Fibroblast of upper back skin (primary cell): ENCODE results near the gene TIAM2.

ENCODE experiments used
- DNase-seq: peaks from one replicate; pipeline ENCODE4 v3.0.0-alpha.2; 2013

Gene TIAM2

GRCh38 chr6:155141002-155141401 is 145.9 kb downstream of the TIAM2 start:
- no peak for DNase-seq

- no peak for DNase-seq
These were observed 146.4 kb downstream of the TIAM2 start for GRCh38 chr6:155141512-155141911.

DNA sequence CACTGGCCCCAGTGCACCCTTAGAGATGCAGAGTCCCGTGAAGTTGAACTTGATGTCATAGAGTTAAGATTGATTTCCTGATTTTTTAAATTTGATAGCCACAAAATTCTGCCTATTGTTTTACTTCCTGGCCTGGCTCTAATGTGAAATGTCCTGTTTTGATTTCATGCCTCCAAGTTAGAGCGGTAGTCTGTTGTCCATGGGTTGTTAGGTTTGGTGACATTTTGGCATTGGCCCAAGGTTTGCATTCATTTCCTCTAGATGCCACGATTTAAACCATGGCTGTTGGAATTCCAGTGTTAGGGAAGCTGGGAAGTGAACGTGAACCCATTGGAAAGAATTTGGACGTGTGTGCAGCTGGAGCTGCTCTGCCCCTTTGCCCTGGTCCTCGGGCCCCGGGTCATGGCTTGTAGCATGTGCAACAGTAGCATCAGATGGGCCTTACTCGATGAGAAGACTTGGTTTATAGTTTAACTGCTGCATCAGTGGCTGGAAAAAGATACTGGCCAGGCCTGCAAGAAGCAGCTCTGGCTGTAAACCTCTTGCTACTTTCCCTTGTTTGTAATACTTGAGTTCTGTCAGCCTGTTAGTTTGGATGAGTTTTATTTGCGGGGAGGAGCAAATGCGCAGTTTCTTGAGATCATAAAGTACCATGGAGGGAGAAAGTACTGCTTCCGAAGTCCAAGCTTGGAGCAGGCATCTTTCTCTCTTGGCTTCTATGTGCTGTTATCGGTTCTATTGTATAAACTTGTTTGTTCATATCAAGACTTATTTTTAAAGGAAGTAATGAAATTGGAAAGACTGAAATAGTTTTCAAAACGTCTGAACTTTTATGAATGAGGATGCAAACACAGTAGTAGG is 147.3 kb downstream of the TIAM2 start:
- no peak for DNase-seq

DNA sequence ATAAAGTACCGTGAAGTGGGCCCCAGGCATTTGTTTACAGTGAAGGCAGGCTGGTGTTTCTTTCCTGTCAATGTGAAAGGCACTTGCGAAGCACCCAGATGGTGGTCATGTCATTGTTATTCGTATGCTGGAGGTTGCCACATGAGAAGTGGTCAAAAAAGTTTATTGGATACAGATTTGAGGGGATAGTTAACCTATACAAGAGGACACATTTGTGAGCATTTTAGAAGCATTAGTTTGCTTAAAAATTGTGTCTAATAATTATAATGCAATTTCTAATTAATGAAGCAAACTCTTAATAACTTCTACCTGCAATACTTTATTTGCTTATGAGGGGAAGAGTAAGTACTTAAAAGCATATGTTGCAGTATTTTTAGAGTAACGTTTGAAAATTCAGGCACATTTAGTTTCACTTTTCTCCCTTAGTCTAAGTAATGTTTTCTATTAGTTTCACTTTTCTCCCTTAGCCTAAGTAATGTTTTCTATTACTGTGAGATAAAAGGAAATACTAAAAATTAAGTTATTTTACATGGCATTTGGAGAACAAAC is 148.0 kb downstream of the TIAM2 start:
- DNase-seq, result no peak

- no peak for DNase-seq
These were observed 148.5 kb downstream of the TIAM2 start for GRCh38 chr6:155143578-155144106.

DNA sequence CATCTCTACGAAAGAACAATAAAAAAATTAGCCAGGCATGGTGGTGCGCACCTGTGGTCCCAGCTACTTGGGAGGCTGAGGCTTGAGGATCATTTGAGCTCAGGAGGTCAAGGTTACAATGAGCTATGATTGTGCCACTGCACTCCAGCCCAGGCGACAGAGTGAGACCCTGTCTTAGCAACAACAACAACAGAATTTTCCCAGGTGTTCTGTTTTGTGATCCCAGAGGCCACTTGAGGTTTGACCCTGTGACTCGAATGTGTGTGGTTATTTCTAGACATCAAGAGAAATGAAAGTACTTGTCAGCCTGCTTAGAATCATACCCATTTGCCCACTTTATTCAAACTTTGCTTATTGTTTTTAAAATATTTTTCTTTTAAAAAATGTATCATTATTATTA is 151.1 kb downstream of the TIAM2 start:
- DNase-seq, result no peak

GRCh38 chr6:155147958-155148663 is 153.0 kb downstream of the TIAM2 start:
- no peak for DNase-seq

- DNase-seq, result no peak
These were observed 156.0 kb downstream of the TIAM2 start for GRCh38 chr6:155150967-155151671.

DNA sequence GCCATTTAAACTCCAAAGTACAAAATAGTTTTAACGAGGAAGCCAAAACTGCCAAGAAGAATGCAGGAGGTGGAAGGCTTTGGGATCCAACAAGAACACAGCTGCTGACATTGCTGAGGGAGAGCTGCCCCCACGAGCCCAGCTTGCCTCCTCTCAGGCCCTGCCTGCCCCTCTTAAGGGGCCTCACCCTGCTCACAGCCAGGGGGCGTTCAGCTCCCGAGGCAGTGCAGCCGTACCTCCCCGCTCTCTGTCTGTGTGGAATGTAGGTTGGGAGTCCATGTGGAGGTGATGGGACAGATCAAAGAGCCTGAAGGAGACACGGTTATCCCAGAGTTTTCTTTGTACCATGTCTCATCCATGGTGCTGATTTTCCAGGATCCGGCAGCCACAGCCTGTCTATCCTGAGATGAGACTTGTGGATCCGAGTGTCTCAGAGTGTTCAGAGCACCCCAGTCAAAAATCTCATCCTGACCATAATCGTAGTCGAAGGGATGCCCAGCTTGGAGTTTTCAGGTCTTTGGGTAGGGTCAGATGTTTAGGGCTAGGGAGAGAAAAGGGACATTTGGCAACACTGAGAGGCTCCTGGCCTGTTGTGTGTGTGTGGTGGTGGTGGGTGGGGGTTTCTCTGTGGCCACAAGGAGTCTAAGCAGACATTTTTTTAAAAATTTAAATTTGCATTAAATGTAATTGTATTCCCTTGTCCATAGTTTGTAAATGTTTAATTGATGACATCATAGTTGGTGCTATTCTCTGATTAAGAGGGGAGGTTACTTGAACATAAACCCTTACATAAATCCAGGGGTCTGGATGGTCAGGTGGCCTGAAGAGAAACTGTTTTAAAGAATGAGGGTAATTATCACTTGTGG is 157.3 kb downstream of the TIAM2 start:
- DNase-seq, result no peak

DNA sequence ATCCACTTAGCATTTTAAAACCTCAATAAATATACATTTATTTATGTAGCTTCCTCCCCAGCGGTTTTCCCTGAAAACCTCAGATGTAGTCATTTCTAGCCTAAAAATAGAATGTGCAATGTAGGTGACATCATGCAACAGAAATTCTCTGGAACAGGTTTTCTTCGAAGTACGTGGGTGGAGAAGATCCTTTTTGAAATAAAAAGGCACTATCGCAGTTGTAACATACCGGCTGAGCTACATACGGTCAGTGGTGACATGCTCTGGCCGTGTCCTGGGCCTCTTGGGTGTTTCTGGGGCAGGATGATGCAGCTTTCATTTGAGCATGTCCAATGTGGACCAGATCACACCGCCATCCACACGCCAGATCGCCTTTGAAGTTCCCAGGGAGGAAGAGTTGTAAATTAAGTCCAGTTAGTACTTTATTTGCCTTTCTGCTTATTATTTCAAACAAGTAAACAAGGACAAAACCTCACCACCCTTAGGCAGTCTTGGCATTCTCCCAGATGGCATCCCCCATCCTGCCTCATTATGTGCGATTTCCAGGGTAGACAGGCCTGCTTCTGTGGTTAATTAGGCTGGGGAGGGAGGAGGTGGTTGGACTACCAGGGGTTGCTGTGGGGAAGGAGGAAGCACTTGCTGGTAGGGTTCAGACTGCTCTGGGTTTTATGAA is 159.2 kb downstream of the TIAM2 start:
- peak; percentile 88 for DNase-seq

GRCh38 chr6:155155787-155156447 is 160.8 kb downstream of the TIAM2 start:
- DNase-seq, result no peak

DNA sequence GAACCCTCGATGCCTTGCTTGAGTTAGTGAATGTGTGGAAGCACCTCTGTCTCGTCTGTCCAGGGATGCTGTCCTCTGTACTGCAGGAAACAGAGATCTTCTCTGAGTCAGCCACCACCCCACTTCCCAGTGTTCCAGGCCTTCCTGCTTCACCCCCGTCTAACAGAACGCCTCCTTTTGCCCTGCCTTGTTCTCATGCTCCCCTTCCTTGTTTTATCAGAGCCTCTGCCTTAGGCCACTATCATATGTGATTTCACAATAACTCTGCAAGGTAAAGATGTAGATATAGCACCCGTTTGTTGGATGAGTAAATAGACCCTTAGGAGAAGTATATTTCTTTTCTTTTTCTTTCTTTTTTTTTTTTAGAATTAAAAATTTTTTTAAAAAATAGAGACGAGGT is 162.0 kb downstream of the TIAM2 start:
- no peak for DNase-seq

- DNase-seq, result no peak
These were observed 163.1 kb downstream of the TIAM2 start for GRCh38 chr6:155158030-155158843.

- no peak for DNase-seq
These were observed 167.6 kb downstream of the TIAM2 start for GRCh38 chr6:155162682-155163081.

- DNase-seq, result no peak
These were observed 168.5 kb downstream of the TIAM2 start for GRCh38 chr6:155163601-155164000.

DNA sequence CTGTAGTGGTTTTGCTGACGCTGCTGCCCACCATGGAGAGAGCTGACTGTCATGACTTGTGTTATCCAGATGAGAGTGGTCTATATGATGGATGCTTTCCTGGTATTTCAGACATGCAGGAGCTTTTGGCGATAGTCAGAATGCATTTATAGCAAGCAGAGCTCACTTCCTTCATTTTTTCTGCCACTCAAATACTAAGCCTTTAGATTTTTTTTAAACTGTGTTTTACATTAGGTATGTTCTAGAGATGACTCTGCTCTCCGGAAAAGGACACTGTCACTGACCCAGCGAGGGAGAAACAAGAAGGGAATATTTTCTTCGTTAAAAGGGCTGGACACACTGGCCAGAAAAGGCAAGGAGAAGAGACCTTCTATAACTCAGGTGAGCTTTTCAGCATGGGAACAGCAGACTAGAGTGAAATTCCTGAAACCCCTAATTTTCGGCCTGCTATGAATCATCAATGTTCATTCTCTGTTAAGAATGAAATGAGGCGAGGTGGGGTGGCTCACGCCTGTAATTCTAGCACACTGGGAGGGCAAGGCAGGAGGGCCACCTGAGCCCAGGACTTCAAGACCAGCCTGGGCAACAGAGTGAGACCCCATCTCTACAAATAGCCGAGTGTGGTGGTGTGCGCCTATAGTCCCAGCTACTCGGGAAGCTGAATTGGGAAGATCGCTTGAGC is 170.1 kb downstream of the TIAM2 start:
- no peak for DNase-seq

GRCh38 chr6:155170519-155170918 is 175.4 kb downstream of the TIAM2 start:
- no peak for DNase-seq

DNA sequence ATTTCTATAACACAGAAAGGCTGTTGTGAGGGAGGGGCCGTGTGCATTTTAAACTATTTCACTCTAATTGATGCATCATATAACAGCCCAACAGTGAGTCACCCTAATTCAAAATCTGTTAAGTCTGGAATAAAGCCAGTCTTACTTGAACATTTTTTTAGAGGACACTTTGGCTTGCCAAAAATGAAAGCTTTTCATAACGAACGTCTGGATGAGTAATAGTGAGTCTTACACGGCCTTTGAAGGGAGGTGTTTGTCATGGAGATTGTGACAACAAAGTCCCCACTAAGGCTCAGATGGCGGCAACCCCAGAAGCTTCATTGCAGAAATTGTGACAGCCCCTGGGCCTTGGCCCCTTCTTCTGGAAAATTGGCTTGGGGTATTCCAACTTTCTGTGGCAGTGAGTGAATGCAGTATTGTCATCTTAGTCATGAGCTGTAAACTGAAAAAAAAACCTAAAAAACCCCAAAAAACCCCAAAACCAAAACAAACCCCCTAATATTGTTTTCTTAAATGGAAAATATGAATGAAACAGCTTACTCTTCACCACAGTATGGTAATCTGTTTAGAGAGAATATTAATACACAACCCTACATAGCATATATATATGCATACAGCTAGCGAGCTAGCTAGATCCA is 176.1 kb downstream of the TIAM2 start:
- DNase-seq, result peak; percentile 95
